Parathyroid adenoma (tissue), 2 donors: ENCODE data around the gene CRB1.

ENCODE experiments used
- H2AFZ ChIP-seq: fragments of 300-600 bp; sonication (generic); one replicate; pipeline ENCODE4 v1.7.0; 2017; ENCODE audit warnings: antibody characterized with exemption, mild to moderate bottlenecking
- H3K27ac ChIP-seq: fragments of 300-600 bp; sonication (generic); one replicate; pipeline ENCODE4 v1.7.0; 2017
- H3K27me3 ChIP-seq: fragments of 300-600 bp; sonication (generic); one replicate; pipeline ENCODE4 v1.7.0; 2017; ENCODE audit warnings: low read length; ENCODE audit not compliant: control insufficient read depth, insufficient read depth
- H3K36me3 ChIP-seq: fragments of 300-600 bp; sonication (generic); one replicate; pipeline ENCODE4 v1.7.0; 2017; ENCODE audit warnings: low read length; ENCODE audit not compliant: control insufficient read depth, insufficient read depth
- H3K4me1 ChIP-seq: fragments of 300-600 bp; sonication (generic); one replicate; pipeline ENCODE4 v1.7.0; 2017; ENCODE audit warnings: control low read depth
- H3K4me2 ChIP-seq: fragments of 300-600 bp; sonication (generic); one replicate; pipeline ENCODE4 v1.7.0; 2017; ENCODE audit warnings: low read length
- H3K4me3 ChIP-seq: fragments of 300-600 bp; sonication (generic); one replicate; pipeline ENCODE4 v1.7.0; 2017; ENCODE audit warnings: low read depth, low read length
- H3K79me2 ChIP-seq: fragments of 300-600 bp; sonication (generic); one replicate; pipeline ENCODE4 v1.7.0; 2017; ENCODE audit warnings: control low read depth
- H3K9ac ChIP-seq: fragments of 300-600 bp; sonication (generic); one replicate; pipeline ENCODE4 v1.7.0; 2017; ENCODE audit warnings: mild to moderate bottlenecking
- H3K9me3 ChIP-seq: fragments of 300-600 bp; sonication (generic); one replicate; pipeline ENCODE4 v1.7.0; 2017; ENCODE audit warnings: low read length; ENCODE audit not compliant: control insufficient read depth
- CTCF ChIP-seq: fragments of 300-600 bp; sonication (generic); IDR thresholded peaks from one replicate; pipeline ENCODE4 v1.7.0; 2017; ENCODE audit warnings: antibody characterized with exemption, mild to moderate bottlenecking
- donor health status: primary hyperparathyroidism.

Gene CRB1

DNA sequence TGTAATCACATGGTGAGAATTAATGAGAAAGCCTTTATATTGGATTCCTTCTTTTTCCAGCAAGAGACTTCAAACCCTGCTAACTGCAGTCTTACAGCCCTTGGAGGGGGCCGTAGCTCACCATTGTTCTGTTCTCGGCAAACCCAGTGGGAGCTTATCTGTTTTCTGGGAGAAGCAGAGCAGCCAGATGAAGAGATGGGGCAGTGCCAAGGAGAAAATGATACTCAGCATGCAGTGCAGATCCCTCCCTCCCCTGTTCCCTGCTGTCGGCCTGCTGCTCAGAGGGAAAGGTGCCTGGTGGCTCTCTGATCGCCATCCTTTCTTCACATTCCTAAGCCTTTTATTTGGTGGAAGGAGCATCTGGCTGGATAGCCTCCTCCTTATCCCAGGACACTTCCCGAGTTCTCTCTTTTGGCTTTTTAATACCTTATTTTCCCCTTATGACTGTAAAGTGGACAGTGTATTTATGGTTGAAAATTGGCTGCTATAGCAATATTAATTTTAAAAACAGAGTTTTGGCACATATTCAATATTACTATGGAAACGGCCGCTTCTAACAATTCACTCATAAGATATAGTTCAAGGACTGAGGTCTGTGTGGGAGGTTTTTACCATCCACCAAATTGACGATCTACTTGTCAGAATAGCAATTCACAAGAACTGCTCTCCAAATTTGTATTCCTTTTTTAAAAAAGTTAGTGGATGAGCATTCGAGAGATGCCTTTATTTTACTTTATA, 203.4 kb downstream of the CRB1 start:
- Histone ChIP-seq H3K9me3 (no peaks in the 10 kb centered on the region), H2AFZ (no peak overlapping the region), H3K36me3 (no peaks in the 10 kb centered on the region), H3K27ac (no peak overlapping the region), H3K79me2 (no peaks in the 10 kb centered on the region), H3K4me1 (no peaks in the 10 kb centered on the region), H3K4me3 (no peak overlapping the region), H3K4me2 (no peak overlapping the region), H3K27me3 (no peaks in the 10 kb centered on the region), H3K9ac (no peak overlapping the region)
- TF ChIP-seq CTCF, result no peak

DNA sequence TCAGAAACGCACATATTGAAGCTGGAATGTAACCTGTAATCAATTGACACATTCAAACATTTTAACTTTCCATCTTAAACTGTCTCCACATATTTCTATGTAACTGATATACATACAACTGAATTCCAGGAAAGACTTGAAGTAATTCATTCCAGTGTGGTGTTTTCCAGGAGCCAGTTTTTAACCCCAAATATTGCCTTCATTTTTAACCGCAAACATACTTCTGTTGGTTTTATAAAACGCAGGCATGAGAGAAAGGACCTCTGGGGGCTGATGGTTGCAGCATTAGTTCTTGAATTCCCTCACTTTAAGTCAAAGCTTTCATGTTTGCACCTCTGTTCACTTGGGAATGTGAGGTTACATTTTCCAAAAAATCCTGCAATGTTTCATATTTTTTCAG, 204.1 kb downstream of the CRB1 start:
- Histone ChIP-seq H3K79me2 (no peaks in the 10 kb centered on the region), H3K4me1 (no peaks in the 10 kb centered on the region), H3K27me3 (no peaks in the 10 kb centered on the region), H3K9me3 (no peaks in the 10 kb centered on the region), H3K27ac (no peak overlapping the region), H3K4me2 (no peak overlapping the region), H3K36me3 (no peaks in the 10 kb centered on the region), H2AFZ (no peak overlapping the region), H3K4me3 (no peak overlapping the region), H3K9ac (no peak overlapping the region)
- TF ChIP-seq CTCF, result no peak

GRCh38 chr1:197480446-197480845, 212.4 kb downstream of the CRB1 start:
- Histone ChIP-seq H3K4me3 (no peak overlapping the region), H3K9me3 (no peaks in the 10 kb centered on the region), H3K79me2 (no peaks in the 10 kb centered on the region), H3K4me1 (no peaks in the 10 kb centered on the region), H3K4me2 (no peak overlapping the region), H3K36me3 (no peaks in the 10 kb centered on the region), H3K27ac (no peak overlapping the region), H3K27me3 (no peaks in the 10 kb centered on the region), H2AFZ (no peak overlapping the region), H3K9ac (no peak overlapping the region)
- no peak for TF ChIP-seq CTCF

DNA sequence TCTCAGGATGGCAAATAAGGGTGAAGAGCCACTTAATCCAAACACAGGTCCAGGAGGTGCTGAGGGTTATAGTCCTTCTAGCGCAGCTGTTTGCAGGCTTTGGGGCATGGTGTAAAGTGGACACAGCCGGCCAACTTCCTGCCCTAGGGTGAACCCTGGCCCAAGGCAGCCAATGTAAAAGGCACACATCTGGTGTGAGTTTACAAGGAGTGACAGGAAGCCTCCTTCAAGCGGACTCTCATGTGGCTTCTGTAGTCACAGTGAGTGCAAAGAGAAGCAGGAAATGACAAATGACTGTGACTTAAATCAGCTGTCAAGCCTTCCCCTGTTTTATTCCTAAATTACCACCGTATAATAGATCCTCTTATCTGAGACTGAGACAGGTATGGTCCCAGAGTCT, 213.0 kb downstream of the CRB1 start:
- no peaks in the 10 kb centered on the region for H3K36me3 ChIP-seq
- H3K27ac ChIP-seq, result no peak overlapping the region
- no peak for TF ChIP-seq CTCF

GRCh38 chr1:197485790-197486189, 217.7 kb downstream of the CRB1 start:
- H3K79me2 ChIP-seq, result no peaks in the 10 kb centered on the region
- H3K9me3 ChIP-seq, result peaks cover 6% of the 10 kb centered on the region
- TF ChIP-seq CTCF, result no peak
- H3K4me1 ChIP-seq, result no peaks in the 10 kb centered on the region
- no peaks in the 10 kb centered on the region for H3K36me3 ChIP-seq
- H3K9ac ChIP-seq, result no peak overlapping the region
- no peak overlapping the region for H3K4me2 ChIP-seq
- no peak overlapping the region for H3K4me3 ChIP-seq
- no peaks in the 10 kb centered on the region for H3K27me3 ChIP-seq
- no peak overlapping the region for H3K27ac ChIP-seq
- H2AFZ ChIP-seq, result no peak overlapping the region

More for the DNA sequence above, 213.0 kb downstream of the CRB1 start:
- H3K4me3 ChIP-seq, result no peak overlapping the region
- H3K79me2 ChIP-seq, result no peaks in the 10 kb centered on the region
- no peak overlapping the region for H3K9ac ChIP-seq
- H3K9me3 ChIP-seq, result no peaks in the 10 kb centered on the region
- H3K27me3 ChIP-seq, result no peaks in the 10 kb centered on the region
- H2AFZ ChIP-seq, result no peak overlapping the region
- no peak overlapping the region for H3K4me2 ChIP-seq
- H3K4me1 ChIP-seq, result no peaks in the 10 kb centered on the region
